NAMALWA (cell line): Measurements from ENCODE around the gene EMILIN3.

ENCODE experiments used
- DNase-seq: peaks from one replicate; pipeline ENCODE4 v3.0.0-alpha.2; 2015; ENCODE audit warnings: low spot score

Gene EMILIN3

GRCh38 chr20:41347523-41348429 is 18.8 kb downstream of the EMILIN3 start:
- no peak for DNase-seq

- no peak for DNase-seq
Measured at GRCh38 chr20:41345729-41346067, 20.9 kb downstream of the EMILIN3 start.

- no peak for DNase-seq
Measured at GRCh38 chr20:41344938-41345728, 21.5 kb downstream of the EMILIN3 start.

- DNase-seq, result no peak
Measured at GRCh38 chr20:41344477-41344876, 22.1 kb downstream of the EMILIN3 start.

GRCh38 chr20:41342474-41343464 is 23.8 kb downstream of the EMILIN3 start:
- no peak for DNase-seq

GRCh38 chr20:41340327-41341055 is 26.1 kb downstream of the EMILIN3 start, which contains the start of gene LPIN3:
LPIN3 (plus strand) TSS chr20:41340821; CDS start chr20:41345804, 4,983 bp downstream.
- DNase-seq, result peak; percentile 67

GRCh38 chr20:41339957-41340326 is 26.7 kb downstream of the EMILIN3 start:
- DNase-seq, result peak; percentile 75

- no peak for DNase-seq
Measured at GRCh38 chr20:41336711-41337492, 29.7 kb downstream of the EMILIN3 start.

GRCh38 chr20:41335591-41335990 is 31.0 kb downstream of the EMILIN3 start:
- no peak for DNase-seq

- DNase-seq, result no peak
Measured at GRCh38 chr20:41334443-41335421, 31.9 kb downstream of the EMILIN3 start.

GRCh38 chr20:41334036-41334435 is 32.6 kb downstream of the EMILIN3 start:
- DNase-seq, result no peak

GRCh38 chr20:41331731-41332130 is 34.9 kb downstream of the EMILIN3 start:
- no peak for DNase-seq

GRCh38 chr20:41330941-41331340 is 35.7 kb downstream of the EMILIN3 start:
- DNase-seq, result no peak

GRCh38 chr20:41330343-41330720 is 36.3 kb downstream of the EMILIN3 start:
- DNase-seq, result no peak

GRCh38 chr20:41329435-41330342 is 36.9 kb downstream of the EMILIN3 start:
- no peak for DNase-seq

GRCh38 chr20:41327178-41327577 is 39.4 kb downstream of the EMILIN3 start:
- DNase-seq, result no peak

- DNase-seq, result no peak
Measured at GRCh38 chr20:41320976-41321375, 45.6 kb downstream of the EMILIN3 start.

- DNase-seq, result no peak
Measured at GRCh38 chr20:41320441-41320840, 46.2 kb downstream of the EMILIN3 start.
